G401.6 (cell line): ENCODE results near the gene PLCH1.

Source experiments
- FAIRE-seq: peaks from 2 replicates; lab custom pipeline; 2012; peaks lifted over from hg19 to GRCh38; lab: Jason Lieb, UNC

PLCH1 gene

GRCh38 chr3:155457591-155457990 lies 287.3 kb downstream of the PLCH1 start:
- no peak for FAIRE-seq

- no peak for FAIRE-seq
Observed at GRCh38 chr3:155455765-155456164, 289.1 kb downstream of the PLCH1 start.

GRCh38 chr3:155453512-155453911 lies 291.4 kb downstream of the PLCH1 start:
- FAIRE-seq, result peak; percentile 94

- FAIRE-seq, result no peak
Observed at GRCh38 chr3:155449613-155450267, 295.1 kb downstream of the PLCH1 start.

GRCh38 chr3:155448531-155448930 lies 296.3 kb downstream of the PLCH1 start:
- no peak for FAIRE-seq

- FAIRE-seq, result no peak
Observed at GRCh38 chr3:155446366-155446765, 298.5 kb downstream of the PLCH1 start.

GRCh38 chr3:155444771-155445170 lies 300.1 kb downstream of the PLCH1 start:
- no peak for FAIRE-seq

- no peak for FAIRE-seq
Observed at GRCh38 chr3:155443815-155444214, 301.1 kb downstream of the PLCH1 start.

GRCh38 chr3:155442072-155442471 lies 302.8 kb downstream of the PLCH1 start:
- FAIRE-seq, result no peak

- FAIRE-seq, result no peak
Observed at GRCh38 chr3:155441506-155441905, 303.4 kb downstream of the PLCH1 start.

- no peak for FAIRE-seq
Observed at GRCh38 chr3:155441026-155441425, 303.8 kb downstream of the PLCH1 start.

GRCh38 chr3:155435821-155436220 lies 309.1 kb downstream of the PLCH1 start:
- no peak for FAIRE-seq

- FAIRE-seq, result no peak
Observed at GRCh38 chr3:155431856-155432570, 312.9 kb downstream of the PLCH1 start.

GRCh38 chr3:155428563-155428962 lies 316.3 kb downstream of the PLCH1 start:
- no peak for FAIRE-seq

GRCh38 chr3:155426524-155427230 lies 318.2 kb downstream of the PLCH1 start:
- no peak for FAIRE-seq

GRCh38 chr3:155425396-155425795 lies 319.5 kb downstream of the PLCH1 start:
- FAIRE-seq, result no peak

GRCh38 chr3:155424323-155424710 lies 320.6 kb downstream of the PLCH1 start:
- FAIRE-seq, result no peak

GRCh38 chr3:155423526-155424322 lies 321.1 kb downstream of the PLCH1 start:
- no peak for FAIRE-seq

GRCh38 chr3:155420881-155421486 lies 323.9 kb downstream of the PLCH1 start:
- no peak for FAIRE-seq

- FAIRE-seq, result no peak
Observed at GRCh38 chr3:155420406-155420805, 324.5 kb downstream of the PLCH1 start.

- FAIRE-seq, result no peak
Observed at GRCh38 chr3:155418407-155418806, 326.5 kb downstream of the PLCH1 start.

- no peak for FAIRE-seq
Observed at GRCh38 chr3:155417119-155417517, 327.8 kb downstream of the PLCH1 start.
